ENCODE measurements around the gene RPS2.

RPS2 gene

GRCh38 chr16:1998852-1999801 is 34.5 kb upstream of the RPS2 start:
- no peak for DNase-seq

- DNase-seq = no peak
These were observed 33.8 kb upstream of the RPS2 start for GRCh38 chr16:1998360-1998835.

GRCh38 chr16:1997494-1998359 is 33.1 kb upstream of the RPS2 start:
- DNase-seq = no peak

- DNase-seq = peak; percentile 38
These were observed 29.1 kb upstream of the RPS2 start for GRCh38 chr16:1993731-1994131.

- no peak for DNase-seq
These were observed 28.2 kb upstream of the RPS2 start for GRCh38 chr16:1992704-1993317.

- peak; percentile 97 for DNase-seq
These were observed 27.5 kb upstream of the RPS2 start for GRCh38 chr16:1991948-1992703.

GRCh38 chr16:1991588-1991947 is 26.9 kb upstream of the RPS2 start:
- no peak for DNase-seq

GRCh38 chr16:1991135-1991551 is 26.5 kb upstream of the RPS2 start:
- DNase-seq = no peak

GRCh38 chr16:1990351-1991134 is 25.9 kb upstream of the RPS2 start:
- peak; percentile 80 for DNase-seq

GRCh38 chr16:1990101-1990350 is 25.4 kb upstream of the RPS2 start:
- no peak for DNase-seq

- DNase-seq = peak; percentile 54
These were observed 24.8 kb upstream of the RPS2 start, which contains the start of gene SYNGR3 for GRCh38 chr16:1989209-1990100. SYNGR3 (plus strand) TSS chr16:1989970; CDS start chr16:1990103, 133 bp downstream.

GRCh38 chr16:1987198-1987597 is 22.6 kb upstream of the RPS2 start:
- DNase-seq = no peak

GRCh38 chr16:1985466-1986150 is 21.0 kb upstream of the RPS2 start:
- DNase-seq = no peak

- peak; percentile 56 for DNase-seq
These were observed 20.0 kb upstream of the RPS2 start for GRCh38 chr16:1984347-1985225.

- peak; percentile 96 for DNase-seq
These were observed 19.1 kb upstream of the RPS2 start, which contains the start of gene GFER for GRCh38 chr16:1983544-1984346. GFER (plus strand) TSS chr16:1984193; CDS start chr16:1984219, 26 bp downstream.

- DNase-seq = no peak
These were observed 18.4 kb upstream of the RPS2 start for GRCh38 chr16:1982991-1983543.

GRCh38 chr16:1982013-1982433 is 17.4 kb upstream of the RPS2 start:
- DNase-seq = peak; percentile 37

Measured in RPMI8226 (cell line).